ENCODE measurements around the gene PIK3CA. TPM values are rescaled to one million over a fixed set of nuclear protein-coding genes. Genes with fewer than 3 reads are reported as not detected.
"Not testable (repeated sequence)": the region's sequence is repeated elsewhere in the genome, so short reads cannot be mapped to it uniquely, and the experiment has no call there.

PIK3CA gene
- total RNA-seq, 1 experiment from 2014 or later, result 22.7 TPM

GRCh38 chr3:179190581-179190980 is 42.4 kb downstream of the PIK3CA start:
- Histone ChIP-seq H2AFZ (ENCODE audit: low read length) (no peak overlapping the region), H3K27ac (ENCODE audit: low read length) (no peak overlapping the region), H4K20me1 (ENCODE audit: insufficient read depth, low read depth, low read length) (no peaks in the 10 kb centered on the region), H3K4me2 (ENCODE audit: low read depth, low read length, poor library complexity, severe bottlenecking) (no peak overlapping the region), H3K4me3 (ENCODE audit: low read length) (no peak overlapping the region), H3K9me2 (replicated peaks; ENCODE audit: insufficient read depth, low read length) (no peaks in the 10 kb centered on the region), H3K27me3 (ENCODE audit: low read length) (no peaks in the 10 kb centered on the region), H3K79me2 (ENCODE audit: low read length) (peaks cover 32% of the 10 kb centered on the region), H3K9ac (ENCODE audit: low read length) (no peak overlapping the region), H3K36me3 (ENCODE audit: insufficient read depth, low read length) (no peaks in the 10 kb centered on the region), H3K9me3 (ENCODE audit: low read length) (no peaks in the 10 kb centered on the region), H3K4me1 (ENCODE audit: low read length) (peaks cover 10% of the 10 kb centered on the region)
- no peak for DNase-seq

- Histone ChIP-seq H3K4me1 (ENCODE audit: low read length) (peaks cover 10% of the 10 kb centered on the region), H2AFZ (ENCODE audit: low read length) (no peak overlapping the region), H3K27me3 (ENCODE audit: low read length) (no peaks in the 10 kb centered on the region), H3K9me3 (ENCODE audit: low read length) (no peaks in the 10 kb centered on the region), H3K4me3 (ENCODE audit: low read length) (no peak overlapping the region), H3K9me2 (replicated peaks; ENCODE audit: insufficient read depth, low read length) (no peaks in the 10 kb centered on the region), H3K27ac (ENCODE audit: low read length) (no peak overlapping the region), H3K79me2 (ENCODE audit: low read length) (peaks cover 41% of the 10 kb centered on the region), H3K9ac (ENCODE audit: low read length) (no peak overlapping the region), H3K36me3 (ENCODE audit: insufficient read depth, low read length) (no peaks in the 10 kb centered on the region), H4K20me1 (ENCODE audit: insufficient read depth, low read depth, low read length) (no peaks in the 10 kb centered on the region), H3K4me2 (ENCODE audit: low read depth, low read length, poor library complexity, severe bottlenecking) (no peak overlapping the region)
- no peak for DNase-seq
Measured at GRCh38 chr3:179192542-179192941, 44.4 kb downstream of the PIK3CA start.

- H3K36me3 ChIP-seq (ENCODE audit: insufficient read depth, low read length), result 0 out of 2 replicates have a peak, but pooled peaks cover 2% of the 10 kb centered on the region
- H4K20me1 ChIP-seq (ENCODE audit: insufficient read depth, low read depth, low read length), result no peaks in the 10 kb centered on the region
- H3K27me3 ChIP-seq (ENCODE audit: low read length), result no peaks in the 10 kb centered on the region
- H3K4me1 ChIP-seq (ENCODE audit: low read length), result peaks cover 3% of the 10 kb centered on the region
- H3K4me3 ChIP-seq (ENCODE audit: low read length), result no peak overlapping the region
- no peak overlapping the region for H2AFZ ChIP-seq (ENCODE audit: low read length)
- no peaks in the 10 kb centered on the region for H3K9me3 ChIP-seq (ENCODE audit: low read length)
- no peak for DNase-seq
- no peak overlapping the region for H3K9ac ChIP-seq (ENCODE audit: low read length)
- H3K27ac ChIP-seq (ENCODE audit: low read length), result no peak overlapping the region
- H3K4me2 ChIP-seq (ENCODE audit: low read depth, low read length, poor library complexity, severe bottlenecking), result no peak overlapping the region
- H3K79me2 ChIP-seq (ENCODE audit: low read length), result peaks cover 43% of the 10 kb centered on the region
- no peaks in the 10 kb centered on the region for H3K9me2 ChIP-seq (replicated peaks; ENCODE audit: insufficient read depth, low read length)
Measured at GRCh38 chr3:179194931-179195330, 46.8 kb downstream of the PIK3CA start.

GRCh38 chr3:179196098-179196497 is 47.9 kb downstream of the PIK3CA start:
- Histone ChIP-seq H3K4me2 (ENCODE audit: low read depth, low read length, poor library complexity, severe bottlenecking) (no peak overlapping the region), H3K9me3 (ENCODE audit: low read length) (no peaks in the 10 kb centered on the region), H3K4me1 (ENCODE audit: low read length) (no peaks in the 10 kb centered on the region), H3K9me2 (replicated peaks; ENCODE audit: insufficient read depth, low read length) (no peaks in the 10 kb centered on the region), H3K36me3 (ENCODE audit: insufficient read depth, low read length) (0 out of 2 replicates have a peak, but pooled peaks cover 2% of the 10 kb centered on the region), H3K79me2 (ENCODE audit: low read length) (peaks cover 32% of the 10 kb centered on the region), H4K20me1 (ENCODE audit: insufficient read depth, low read depth, low read length) (no peaks in the 10 kb centered on the region), H2AFZ (ENCODE audit: low read length) (no peak overlapping the region), H3K27me3 (ENCODE audit: low read length) (no peaks in the 10 kb centered on the region), H3K9ac (ENCODE audit: low read length) (no peak overlapping the region), H3K4me3 (ENCODE audit: low read length) (no peak overlapping the region), H3K27ac (ENCODE audit: low read length) (no peak overlapping the region)
- no peak for DNase-seq

GRCh38 chr3:179196700-179197099 is 48.5 kb downstream of the PIK3CA start:
- Histone ChIP-seq H2AFZ (ENCODE audit: low read length) (no peak overlapping the region), H4K20me1 (ENCODE audit: insufficient read depth, low read depth, low read length) (no peaks in the 10 kb centered on the region), H3K4me1 (ENCODE audit: low read length) (no peaks in the 10 kb centered on the region), H3K4me3 (ENCODE audit: low read length) (no peak overlapping the region), H3K9ac (ENCODE audit: low read length) (no peak overlapping the region), H3K36me3 (ENCODE audit: insufficient read depth, low read length) (0 out of 2 replicates have a peak, but pooled peaks cover 2% of the 10 kb centered on the region), H3K79me2 (ENCODE audit: low read length) (peaks cover 32% of the 10 kb centered on the region), H3K4me2 (ENCODE audit: low read depth, low read length, poor library complexity, severe bottlenecking) (no peak overlapping the region), H3K9me2 (replicated peaks; ENCODE audit: insufficient read depth, low read length) (no peaks in the 10 kb centered on the region), H3K9me3 (ENCODE audit: low read length) (no peaks in the 10 kb centered on the region), H3K27ac (ENCODE audit: low read length) (no peak overlapping the region), H3K27me3 (ENCODE audit: low read length) (no peaks in the 10 kb centered on the region)
- DNase-seq, result no peak

- DNase-seq, result no peak
- no peak overlapping the region for H3K4me2 ChIP-seq (ENCODE audit: low read depth, low read length, poor library complexity, severe bottlenecking)
- no peaks in the 10 kb centered on the region for H3K9me2 ChIP-seq (replicated peaks; ENCODE audit: insufficient read depth, low read length)
- H3K27ac ChIP-seq (ENCODE audit: low read length), result no peak overlapping the region
- no peak overlapping the region for H3K4me3 ChIP-seq (ENCODE audit: low read length)
- H2AFZ ChIP-seq (ENCODE audit: low read length), result no peak overlapping the region
- peaks cover 17% of the 10 kb centered on the region for H3K79me2 ChIP-seq (ENCODE audit: low read length)
- H3K9ac ChIP-seq (ENCODE audit: low read length), result no peak overlapping the region
- H3K36me3 ChIP-seq (ENCODE audit: insufficient read depth, low read length), result peaks cover 2% of the 10 kb centered on the region; the same call in 1 of the 2 replicates
- H4K20me1 ChIP-seq (ENCODE audit: insufficient read depth, low read depth, low read length), result no peaks in the 10 kb centered on the region
- no peaks in the 10 kb centered on the region for H3K9me3 ChIP-seq (ENCODE audit: low read length)
- no peaks in the 10 kb centered on the region for H3K27me3 ChIP-seq (ENCODE audit: low read length)
- no peaks in the 10 kb centered on the region for H3K4me1 ChIP-seq (ENCODE audit: low read length)
Measured at GRCh38 chr3:179200790-179201189, 52.6 kb downstream of the PIK3CA start.

- not testable (repeated sequence) for H3K27me3 ChIP-seq (ENCODE audit: low read length); H3K36me3 ChIP-seq (ENCODE audit: insufficient read depth, low read length); H3K9me3 ChIP-seq (ENCODE audit: low read length); H2AFZ ChIP-seq (ENCODE audit: low read length); H3K4me2 ChIP-seq (ENCODE audit: low read depth, low read length, poor library complexity, severe bottlenecking); H3K9ac ChIP-seq (ENCODE audit: low read length); H3K79me2 ChIP-seq (ENCODE audit: low read length); DNase-seq; H3K9me2 ChIP-seq (replicated peaks; ENCODE audit: insufficient read depth, low read length); H3K4me1 ChIP-seq (ENCODE audit: low read length); H3K27ac ChIP-seq (ENCODE audit: low read length); H3K4me3 ChIP-seq (ENCODE audit: low read length); H4K20me1 ChIP-seq (ENCODE audit: insufficient read depth, low read depth, low read length)
Measured at GRCh38 chr3:179215550-179215949, 67.4 kb downstream of the PIK3CA start.

GRCh38 chr3:179218213-179218612 is 70.1 kb downstream of the PIK3CA start:
- not testable (repeated sequence) for H3K9me2 ChIP-seq (replicated peaks; ENCODE audit: insufficient read depth, low read length); H3K4me1 ChIP-seq (ENCODE audit: low read length); H3K9me3 ChIP-seq (ENCODE audit: low read length); H3K27me3 ChIP-seq (ENCODE audit: low read length); H3K27ac ChIP-seq (ENCODE audit: low read length); DNase-seq; H2AFZ ChIP-seq (ENCODE audit: low read length); H4K20me1 ChIP-seq (ENCODE audit: insufficient read depth, low read depth, low read length); H3K79me2 ChIP-seq (ENCODE audit: low read length); H3K36me3 ChIP-seq (ENCODE audit: insufficient read depth, low read length); H3K9ac ChIP-seq (ENCODE audit: low read length); H3K4me2 ChIP-seq (ENCODE audit: low read depth, low read length, poor library complexity, severe bottlenecking); H3K4me3 ChIP-seq (ENCODE audit: low read length)

GRCh38 chr3:179223548-179223947 is 75.4 kb downstream of the PIK3CA start:
- no peaks in the 10 kb centered on the region for H3K9me2 ChIP-seq (replicated peaks; ENCODE audit: insufficient read depth, low read length)
- no peaks in the 10 kb centered on the region for H3K9me3 ChIP-seq (ENCODE audit: low read length)
- no peaks in the 10 kb centered on the region for H3K27me3 ChIP-seq (ENCODE audit: low read length)
- no peak overlapping the region for H2AFZ ChIP-seq (ENCODE audit: low read length)
- no peak overlapping the region for H3K9ac ChIP-seq (ENCODE audit: low read length)
- H3K79me2 ChIP-seq (ENCODE audit: low read length), result no peaks in the 10 kb centered on the region
- peaks cover 13% of the 10 kb centered on the region for H3K36me3 ChIP-seq (ENCODE audit: insufficient read depth, low read length)
- no peaks in the 10 kb centered on the region for H4K20me1 ChIP-seq (ENCODE audit: insufficient read depth, low read depth, low read length)
- peaks cover 19% of the 10 kb centered on the region for H3K4me1 ChIP-seq (ENCODE audit: low read length)
- H3K4me2 ChIP-seq (ENCODE audit: low read depth, low read length, poor library complexity, severe bottlenecking), result no peak overlapping the region
- peak overlapping the region; percentile 7; the same call in 1 of the 2 replicates for H3K27ac ChIP-seq (ENCODE audit: low read length)
- no peak overlapping the region for H3K4me3 ChIP-seq (ENCODE audit: low read length)
- DNase-seq, result no peak

All from Karpas-422 (cell line).